ENCODE results near the gene IPO9. TPM values are rescaled to one million over a fixed set of nuclear protein-coding genes. Genes with fewer than 3 reads are reported as not detected.

IPO9 gene
- total RNA-seq: 53.2 and 55.6 TPM in 2 replicates

DNA sequence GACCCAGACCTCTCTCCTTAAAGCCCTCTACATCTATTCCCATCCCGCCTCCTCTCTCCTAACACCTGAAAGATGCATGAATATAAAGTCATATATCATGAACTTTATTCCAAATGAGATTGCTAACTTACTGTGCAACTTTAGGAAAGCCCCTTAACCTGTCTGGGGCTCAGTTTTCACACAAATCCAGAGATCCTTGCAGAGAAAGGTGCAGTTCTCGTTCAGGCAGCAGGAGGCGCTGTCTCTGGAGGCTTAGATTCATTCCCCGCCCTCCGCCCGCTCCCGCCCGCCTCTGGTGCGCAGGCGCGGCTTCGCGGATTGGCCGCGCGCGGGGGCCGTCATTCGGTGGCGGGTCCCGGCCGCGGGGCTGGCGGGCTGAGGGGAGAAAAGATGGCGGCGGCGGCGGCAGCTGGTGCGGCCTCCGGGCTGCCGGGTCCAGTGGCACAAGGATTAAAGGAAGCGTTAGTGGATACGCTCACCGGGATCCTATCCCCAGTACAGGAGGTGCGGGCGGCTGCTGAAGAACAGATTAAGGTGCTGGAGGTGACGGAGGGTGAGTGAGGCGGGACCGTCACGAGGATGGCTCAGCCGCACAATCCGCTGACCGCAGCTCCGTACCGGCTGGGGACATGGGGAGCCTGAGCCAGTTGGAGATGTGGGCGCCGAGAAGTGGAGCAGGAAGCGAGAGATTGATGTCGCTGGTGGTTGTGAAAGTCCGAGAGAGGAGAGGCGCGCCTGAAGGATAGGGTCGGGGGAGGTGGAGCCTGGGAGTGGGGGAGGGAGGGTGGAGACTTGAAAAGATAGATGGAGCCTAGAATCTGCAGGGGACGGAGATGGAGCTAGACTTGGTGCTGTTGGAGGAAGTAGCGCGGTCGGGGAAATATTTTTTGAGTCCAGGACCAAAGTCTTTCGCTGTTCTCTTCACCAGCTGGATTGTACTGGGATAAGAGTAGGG lies at the start of gene IPO9:
IPO9 (plus strand) TSS at position 338 of the 955 bp plus-strand sequence; CDS start at position 391, 53 bp downstream.
- intact Hi-C loops (cut with micrococcal nuclease): loop anchor here (1.0 to 10.0 kb wide), 14 partner anchors 67 to 1198 kb away; partner anchors contain the start of genes ARL8A, CSRP1, KDM5B and PPFIA4

DNA sequence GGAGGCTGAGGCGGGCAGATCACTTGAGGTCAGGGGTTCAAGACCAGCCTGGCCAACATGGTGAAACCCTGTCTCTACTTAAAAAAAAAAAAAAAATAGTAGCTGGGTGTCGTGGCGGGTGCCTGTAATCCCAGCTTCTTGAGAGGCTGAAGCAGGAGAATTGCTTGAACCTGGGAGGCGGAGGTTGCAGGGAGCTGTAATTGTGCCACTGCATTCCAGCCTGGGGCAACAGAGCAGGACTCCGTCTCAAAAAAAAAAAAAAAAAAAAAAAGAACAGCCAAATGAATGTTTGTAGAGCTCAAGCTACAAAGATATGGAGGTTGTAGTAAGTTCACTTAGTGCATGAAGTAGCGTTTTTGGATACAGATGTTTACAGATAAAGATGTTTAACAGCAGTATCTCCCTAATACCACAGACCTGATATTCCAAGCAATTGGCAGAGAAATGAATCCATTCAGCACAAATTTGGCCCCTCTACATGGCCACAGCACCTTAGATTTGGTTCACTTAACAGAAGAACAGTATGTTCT lies 49.5 kb upstream of the IPO9 start:
- intact Hi-C loops (cut with micrococcal nuclease): no loop called here

DNA sequence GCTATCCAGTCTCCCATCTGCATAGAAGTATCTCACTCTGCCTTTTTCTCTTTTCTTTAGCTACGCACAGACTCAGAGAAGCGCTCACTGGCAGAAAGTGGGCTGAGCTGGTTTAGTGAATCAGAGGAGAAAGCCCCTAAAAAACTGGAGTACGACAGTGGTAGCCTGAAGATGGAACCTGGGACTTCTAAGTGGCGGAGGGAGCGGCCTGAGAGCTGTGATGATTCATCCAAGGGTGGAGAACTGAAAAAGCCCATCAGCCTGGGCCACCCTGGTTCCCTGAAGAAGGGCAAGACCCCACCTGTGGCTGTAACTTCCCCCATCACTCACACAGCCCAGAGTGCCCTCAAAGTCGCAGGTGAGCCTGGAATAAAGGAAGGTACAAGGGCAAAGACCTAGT lies 48.0 kb upstream of the IPO9 start:
- intact Hi-C loops (cut with micrococcal nuclease): no loop called here

DNA sequence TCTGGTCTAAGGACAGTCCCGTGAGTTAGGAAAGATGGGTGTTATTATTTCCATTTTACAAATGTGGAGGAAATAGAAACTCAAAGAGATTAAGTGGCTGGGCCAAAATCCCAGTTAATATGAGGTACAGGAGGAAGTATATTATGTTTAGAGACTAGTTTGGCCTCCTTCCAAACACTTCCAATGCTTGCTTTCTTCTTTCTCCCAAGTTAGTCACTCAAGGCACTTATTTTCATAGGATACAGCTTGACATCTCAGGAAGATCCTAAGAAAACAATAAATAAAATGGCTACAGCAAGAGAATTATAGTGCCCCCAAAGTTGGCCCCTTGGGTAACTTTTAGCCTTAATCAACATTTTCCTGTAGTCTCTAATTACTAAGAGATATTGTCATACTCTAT lies 47.5 kb upstream of the IPO9 start:
- intact Hi-C loops (cut with micrococcal nuclease): no loop called here

DNA sequence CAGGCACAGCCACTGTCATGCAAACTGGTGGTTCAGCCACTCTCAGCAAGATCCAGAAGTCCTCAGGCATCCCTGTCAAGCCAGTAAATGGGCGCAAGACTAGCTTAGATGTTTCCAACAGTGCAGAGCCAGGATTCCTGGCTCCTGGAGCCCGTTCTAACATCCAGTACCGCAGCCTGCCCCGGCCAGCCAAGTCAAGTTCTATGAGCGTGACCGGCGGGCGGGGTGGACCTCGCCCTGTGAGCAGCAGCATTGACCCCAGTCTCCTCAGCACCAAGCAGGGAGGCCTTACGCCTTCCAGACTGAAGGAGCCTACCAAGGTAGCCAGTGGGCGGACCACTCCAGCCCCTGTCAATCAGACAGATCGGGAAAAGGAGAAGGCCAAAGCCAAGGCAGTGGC lies 46.6 kb upstream of the IPO9 start:
- intact Hi-C loops (cut with micrococcal nuclease): no loop called here

DNA sequence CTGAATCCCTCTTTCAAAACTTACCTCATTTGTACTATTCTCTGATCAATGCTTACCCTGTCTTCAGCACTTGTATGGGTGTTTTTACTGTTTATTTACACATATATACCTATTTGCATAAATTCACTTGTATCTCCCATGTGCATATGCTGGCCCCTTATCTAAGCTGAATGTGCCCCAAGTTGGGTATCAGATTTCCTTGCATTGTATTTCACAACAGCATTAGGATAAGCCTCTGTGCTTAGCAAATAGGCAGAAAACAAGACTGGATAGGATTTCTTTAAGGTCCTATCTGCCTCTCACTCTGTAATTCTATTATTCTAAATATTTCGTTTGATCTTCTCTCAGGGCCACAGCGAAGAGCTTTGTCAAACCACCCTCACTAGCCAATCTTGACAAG lies 45.9 kb upstream of the IPO9 start:
- intact Hi-C loops (cut with micrococcal nuclease): no loop called here

DNA sequence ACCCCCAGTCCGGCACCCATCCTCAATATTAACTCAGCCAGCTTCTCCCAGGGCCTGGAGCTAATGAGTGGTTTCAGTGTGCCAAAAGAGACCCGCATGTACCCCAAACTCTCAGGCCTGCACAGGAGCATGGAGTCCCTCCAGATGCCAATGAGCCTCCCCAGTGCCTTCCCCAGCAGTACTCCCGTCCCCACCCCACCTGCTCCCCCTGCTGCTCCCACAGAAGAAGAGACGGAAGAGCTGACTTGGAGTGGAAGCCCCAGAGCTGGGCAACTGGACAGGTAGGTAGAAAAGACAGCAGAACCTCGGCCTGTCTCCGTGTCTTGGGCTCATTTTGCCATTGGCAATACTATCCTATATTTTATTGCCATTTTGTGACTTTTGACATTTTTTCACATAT lies 45.4 kb upstream of the IPO9 start:
- intact Hi-C loops (cut with micrococcal nuclease): no loop called here

DNA sequence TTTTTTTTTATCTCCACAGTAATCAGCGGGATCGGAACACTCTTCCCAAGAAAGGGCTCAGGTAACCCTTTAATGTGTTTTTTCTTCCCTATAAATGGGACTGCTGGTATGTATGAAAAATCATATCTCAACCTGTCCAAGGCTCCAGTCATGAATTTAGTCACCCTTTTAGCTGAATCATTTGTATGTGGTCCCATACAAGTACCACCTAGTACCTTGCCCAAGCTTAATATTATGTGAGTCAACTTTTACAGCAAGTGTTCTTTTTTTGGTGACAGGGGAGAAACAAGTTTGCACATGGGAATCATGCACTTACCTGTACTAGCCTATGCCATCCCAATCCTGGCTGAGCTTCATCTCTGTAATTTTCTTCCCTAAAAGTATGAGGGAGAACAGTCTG lies 43.7 kb upstream of the IPO9 start:
- intact Hi-C loops (cut with micrococcal nuclease): no loop called here

DNA sequence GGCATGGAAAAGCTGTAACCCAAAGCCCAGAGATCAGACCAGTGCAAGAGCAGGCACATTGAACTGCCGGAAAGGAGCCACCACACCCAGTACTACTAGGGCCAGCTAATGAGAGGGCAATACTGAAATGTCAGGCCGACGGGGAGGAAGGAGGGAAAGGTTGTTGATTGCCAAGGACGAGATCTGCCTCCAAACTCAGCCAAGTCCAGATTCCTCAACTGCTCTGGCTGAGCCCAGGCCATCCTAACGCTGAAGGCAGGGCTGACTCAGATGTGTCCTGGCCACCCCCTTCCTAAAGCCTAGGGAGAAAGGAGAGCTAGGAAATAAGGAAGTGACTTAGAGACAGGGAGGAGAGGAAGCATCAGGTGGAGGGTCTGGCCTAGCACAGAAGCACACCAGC lies 42.1 kb upstream of the IPO9 start:
- intact Hi-C loops (cut with micrococcal nuclease): no loop called here

DNA sequence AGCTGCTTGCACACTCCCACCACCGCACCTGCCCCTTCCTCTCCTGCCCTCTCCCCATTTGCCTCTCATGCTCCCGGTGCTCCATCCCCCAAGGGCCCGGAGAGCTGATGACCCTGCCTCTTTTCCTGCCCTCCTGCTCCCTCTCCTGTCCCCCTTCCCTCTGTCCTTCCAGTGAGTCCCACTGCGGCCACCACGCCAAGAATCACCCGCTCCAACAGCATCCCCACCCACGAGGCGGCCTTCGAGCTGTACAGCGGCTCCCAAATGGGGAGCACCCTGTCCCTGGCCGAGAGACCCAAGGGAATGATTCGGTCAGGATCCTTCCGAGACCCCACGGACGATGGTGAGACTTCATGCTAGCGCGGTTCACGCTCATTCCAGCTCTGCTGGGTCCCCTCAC lies 40.7 kb upstream of the IPO9 start:
- intact Hi-C loops (cut with micrococcal nuclease): no loop called here

DNA sequence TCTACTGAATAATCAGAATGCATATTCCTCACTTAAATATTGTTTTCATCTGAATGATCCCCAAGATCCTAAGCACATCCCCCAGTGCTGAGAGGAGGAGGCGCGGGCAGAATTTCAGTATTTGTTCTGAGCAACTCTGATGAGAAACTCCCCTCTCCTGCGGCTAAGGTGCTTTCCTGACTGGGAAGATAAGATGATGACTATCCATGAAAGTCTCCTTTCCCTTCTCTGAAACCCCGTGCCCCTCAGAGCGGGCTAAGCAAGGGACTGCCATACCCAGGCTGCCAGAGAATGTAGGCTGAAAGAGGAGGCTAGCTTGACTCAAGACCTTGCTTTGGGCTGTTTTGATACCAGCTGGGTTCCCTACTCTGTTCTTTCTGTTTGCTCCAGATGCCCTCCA lies 39.7 kb upstream of the IPO9 start:
- intact Hi-C loops (cut with micrococcal nuclease): no loop called here

DNA sequence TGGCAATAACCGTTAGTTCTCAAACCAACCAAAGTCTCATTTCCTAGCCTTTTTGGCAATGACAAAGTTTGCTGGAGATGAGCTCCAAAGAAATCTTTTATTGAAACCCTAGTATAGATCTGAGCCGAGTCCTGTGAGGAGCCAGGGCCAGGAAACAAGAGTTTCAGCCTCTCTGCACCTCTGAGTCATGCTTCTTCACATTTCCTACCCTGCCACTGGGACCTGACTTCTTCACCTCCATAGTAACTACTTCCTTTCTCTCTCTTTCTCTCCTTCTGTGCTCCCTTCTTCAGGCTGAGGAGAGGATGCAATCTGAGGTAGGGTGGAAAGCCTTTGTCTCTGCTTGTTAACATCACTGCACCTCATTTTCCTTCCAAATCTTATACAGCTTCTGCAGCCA lies 38.7 kb upstream of the IPO9 start:
- intact Hi-C loops (cut with micrococcal nuclease): no loop called here

DNA sequence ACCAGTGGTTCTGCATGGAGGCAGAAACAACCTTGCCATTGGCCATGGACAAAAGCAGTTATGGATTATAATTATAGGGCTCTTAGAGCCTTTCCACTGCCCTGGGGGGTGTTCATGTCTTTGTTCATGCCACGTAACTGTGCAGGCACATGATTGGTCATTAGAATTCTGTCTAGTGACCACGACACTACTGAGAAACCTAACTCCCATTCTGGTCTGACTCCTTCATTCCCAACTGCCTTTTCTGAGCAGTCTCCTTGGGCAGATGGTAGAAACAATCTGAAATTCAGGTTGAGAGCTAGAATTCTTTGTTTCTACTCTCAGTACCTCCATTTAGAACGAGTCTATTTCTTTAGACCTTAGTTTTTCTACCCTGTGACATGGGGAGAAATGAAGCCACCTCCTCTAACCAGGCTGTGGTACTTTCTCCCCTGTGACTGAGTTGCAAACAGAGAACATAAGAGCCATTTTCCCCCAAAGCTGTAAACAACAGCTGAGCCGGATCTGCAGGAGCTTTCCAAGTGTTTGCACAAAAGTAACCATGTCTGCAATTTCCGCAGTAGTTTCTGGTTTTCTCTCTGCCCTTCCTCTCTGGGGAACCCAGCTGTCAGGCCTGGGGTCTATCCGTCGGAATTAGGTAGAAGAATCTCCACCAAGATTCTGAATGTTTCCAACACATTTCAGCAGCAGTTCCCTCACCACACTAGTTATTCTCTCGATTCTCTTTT lies 37.7 kb upstream of the IPO9 start:
- intact Hi-C loops (cut with micrococcal nuclease): no loop called here

DNA sequence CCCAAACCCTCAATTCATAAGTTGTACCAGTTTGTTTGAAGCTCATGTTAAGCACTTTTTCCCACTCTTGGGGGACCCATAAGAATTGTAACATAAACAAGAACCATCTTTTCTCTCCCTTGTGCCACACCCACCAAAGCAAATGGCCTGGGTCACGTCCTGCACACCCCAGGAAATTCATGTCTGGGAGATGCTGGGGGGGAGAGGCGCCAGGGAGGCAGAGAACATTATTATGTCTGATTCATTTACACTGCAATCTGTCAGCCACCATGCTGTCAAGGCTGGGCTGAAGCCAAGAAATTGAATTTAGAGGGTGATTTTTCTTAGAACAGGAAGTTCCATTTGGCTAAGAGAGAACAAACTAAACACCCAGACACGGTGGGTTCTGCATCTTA lies 37.2 kb upstream of the IPO9 start:
- intact Hi-C loops (cut with micrococcal nuclease): no loop called here

DNA sequence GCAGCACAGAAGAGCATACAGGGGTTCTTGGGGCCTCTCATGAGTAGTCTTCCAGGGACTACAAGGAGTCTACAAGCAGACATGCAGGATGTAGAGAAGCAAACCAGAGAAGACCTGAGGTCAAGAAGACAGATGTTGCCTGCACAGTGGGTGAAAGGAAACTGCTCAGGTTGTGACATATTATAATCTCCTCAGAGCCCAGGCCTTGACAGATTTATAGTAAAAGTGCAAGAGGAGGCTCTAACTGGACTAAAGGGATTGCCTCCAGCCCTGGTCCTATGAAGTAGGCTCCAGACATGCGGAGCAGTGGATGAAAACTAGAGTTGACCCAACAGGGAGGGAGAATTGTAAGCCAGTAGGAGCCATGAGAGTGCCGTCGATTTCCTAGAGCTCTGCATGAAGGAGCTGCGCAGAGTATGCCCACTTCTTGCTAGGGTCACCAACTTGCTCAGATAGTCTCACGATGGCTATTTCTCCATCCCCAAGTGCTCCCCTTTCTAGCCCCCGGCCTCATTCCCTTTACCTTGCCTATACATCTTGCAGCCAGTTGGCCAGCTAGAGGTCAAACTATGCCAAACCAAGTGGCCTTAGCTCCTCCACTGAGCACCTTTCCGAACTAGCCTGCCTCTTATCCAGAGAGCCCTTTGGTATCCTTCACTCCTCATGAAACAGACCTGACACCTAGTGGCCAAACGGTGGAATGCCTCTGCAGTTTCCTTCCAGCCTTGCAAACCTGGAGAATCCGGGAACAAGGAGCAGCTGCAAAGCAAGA lies 36.2 kb upstream of the IPO9 start:
- intact Hi-C loops (cut with micrococcal nuclease): loop anchor here (1.0 kb wide), 2 partner anchors 83 to 233 kb away; no protein-coding TSS in a partner anchor

DNA sequence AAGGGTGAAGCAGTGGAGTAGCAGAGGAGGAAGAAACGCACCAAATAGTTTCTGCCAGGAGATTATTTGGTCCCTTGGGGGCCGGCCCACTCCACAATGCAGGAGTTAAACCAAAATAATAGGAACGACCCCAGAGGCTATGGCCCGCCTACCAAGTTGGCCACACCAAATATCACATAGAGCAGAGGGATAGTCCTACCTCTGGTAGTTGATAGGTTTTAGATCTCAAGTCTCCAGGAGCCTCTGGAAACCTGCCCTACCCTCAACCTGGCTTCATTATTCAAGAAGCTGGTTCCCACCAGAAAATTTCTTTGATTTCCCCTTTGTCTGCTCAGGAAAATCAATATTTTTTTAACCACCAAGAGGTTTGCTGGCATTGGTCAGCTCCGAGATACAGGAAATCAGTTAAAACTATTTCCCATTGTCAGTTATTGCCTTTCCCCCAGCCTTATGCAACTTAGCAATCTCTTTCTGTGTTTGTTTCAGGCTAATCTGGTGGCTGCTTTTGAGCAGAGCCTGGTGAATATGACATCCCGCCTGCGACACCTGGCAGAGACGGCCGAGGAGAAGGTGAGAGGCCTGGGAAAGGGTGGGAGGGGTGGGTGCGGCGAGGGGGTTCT lies 35.5 kb upstream of the IPO9 start:
- intact Hi-C loops (cut with micrococcal nuclease): loop anchor here (1.0 kb wide), 2 partner anchors 84 to 234 kb away; no protein-coding TSS in a partner anchor

DNA sequence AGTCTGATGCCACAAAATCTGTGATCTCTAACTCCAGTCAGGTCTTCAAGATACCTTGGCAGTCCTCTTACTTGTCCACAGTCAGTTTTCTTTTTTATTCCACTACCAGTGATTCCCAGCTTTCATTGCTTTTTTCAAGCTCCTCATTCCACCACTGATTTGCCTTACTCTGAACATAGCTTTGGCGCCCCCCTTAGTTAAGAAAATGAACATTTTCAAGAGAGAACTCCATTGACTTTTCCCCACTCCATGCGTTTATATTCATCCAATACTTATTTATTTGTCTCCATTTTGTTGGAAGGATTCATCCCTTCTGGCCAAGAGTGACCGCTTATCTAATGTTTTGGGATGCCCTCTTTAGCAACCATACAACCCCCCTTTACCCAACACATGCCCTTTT lies 33.9 kb upstream of the IPO9 start:
- intact Hi-C loops (cut with micrococcal nuclease): no loop called here

DNA sequence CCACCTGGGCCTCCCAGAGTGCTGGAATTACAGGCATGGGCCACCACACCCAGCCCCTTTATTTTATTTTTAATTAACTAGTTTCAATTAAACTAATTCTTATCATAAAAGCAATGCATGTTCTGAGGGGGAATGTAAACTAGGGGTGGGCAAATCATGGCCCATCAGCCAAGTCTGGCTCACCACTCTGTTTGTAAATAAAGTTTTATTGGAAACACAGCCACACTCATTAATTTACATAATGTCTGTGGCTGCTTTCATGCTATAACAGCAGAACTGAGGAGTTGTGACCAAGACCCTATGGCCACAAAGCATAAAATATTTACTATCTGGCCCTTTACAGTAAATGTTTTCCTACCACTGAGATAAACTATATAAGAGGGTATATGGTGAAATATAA lies 28.7 kb upstream of the IPO9 start:
- intact Hi-C loops (cut with micrococcal nuclease): no loop called here

DNA sequence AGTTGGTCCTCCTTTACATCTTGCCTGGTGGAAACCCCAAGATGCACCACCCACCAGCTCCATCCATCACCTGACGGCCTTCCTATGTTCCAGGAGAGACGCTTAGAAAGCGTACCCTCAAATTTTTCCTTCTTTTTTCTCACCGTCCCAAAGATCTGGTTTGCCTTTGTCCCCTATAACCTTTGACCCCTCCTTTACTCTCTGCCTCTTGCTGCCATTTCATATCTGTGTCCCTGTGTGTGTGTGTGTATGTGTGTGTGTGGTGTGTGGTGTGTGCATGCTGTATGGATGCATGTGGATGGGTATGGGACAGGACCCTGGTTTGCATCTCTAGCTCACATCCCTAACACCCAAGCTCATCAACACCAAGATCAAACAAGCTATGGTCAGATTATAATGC lies 22.2 kb upstream of the IPO9 start:
- intact Hi-C loops (cut with micrococcal nuclease): no loop called here

DNA sequence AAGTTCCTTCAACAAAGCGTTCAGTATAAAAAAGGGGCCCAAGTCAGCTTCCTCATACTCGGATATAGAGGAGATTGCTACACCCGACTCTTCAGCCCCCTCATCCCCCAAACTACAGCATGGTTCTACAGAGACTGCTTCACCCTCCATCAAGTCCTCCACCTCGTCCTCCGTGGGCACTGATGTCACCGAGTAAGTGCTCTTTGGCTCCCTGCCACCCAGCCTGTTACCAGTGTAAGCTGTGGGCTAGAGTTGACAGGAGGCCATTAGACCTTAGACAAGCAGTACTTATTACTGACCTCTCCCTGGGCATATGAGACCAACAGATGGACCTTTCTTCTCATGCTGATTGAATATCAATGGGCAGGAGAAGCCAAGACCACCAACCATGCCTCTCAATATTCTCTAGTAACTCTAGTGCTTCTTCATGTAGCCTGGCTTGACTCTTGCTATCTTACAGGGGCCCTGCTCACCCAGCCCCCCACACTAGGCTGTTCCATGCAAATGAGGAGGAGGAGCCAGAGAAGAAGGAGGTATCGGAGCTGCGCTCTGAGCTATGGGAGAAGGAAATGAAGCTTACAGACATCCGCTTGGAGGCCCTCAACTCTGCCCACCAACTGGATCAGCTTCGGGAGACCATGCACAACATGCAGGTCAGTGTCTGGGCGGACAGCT lies 20.9 kb upstream of the IPO9 start:
- intact Hi-C loops (cut with micrococcal nuclease): no loop called here
